Muscle layer of duodenum (tissue), 2 donors: ENCODE data around the gene UVSSA.
A peak's percentile ranks its signal among the peaks of the same experiment; 100 is the strongest.

Experiments used
- H3K27ac ChIP-seq: one replicate; pipeline ENCODE4 v1.7.0; 2013; ENCODE audit warnings: mild to moderate bottlenecking, low read length
- H3K27me3 ChIP-seq: one replicate; pipeline ENCODE4 v1.7.0; 2013; ENCODE audit warnings: low read depth, mild to moderate bottlenecking, control low read depth, low read length
- H3K36me3 ChIP-seq, 2 donors: one replicate each; pipeline ENCODE4 v1.7.0; 2013; ENCODE audit warnings: low read length in 2 of 2, control low read depth in 1 of 2, mild to moderate bottlenecking in 1 of 2; ENCODE audit not compliant: insufficient read depth in 2 of 2, control insufficient read depth in 1 of 2
- H3K4me1 ChIP-seq, 2 donors: one replicate each; pipeline ENCODE4 v1.7.0; 2013; ENCODE audit warnings: low read length in 2 of 2, mild to moderate bottlenecking in 2 of 2, control low read depth in 1 of 2, moderate library complexity in 1 of 2; ENCODE audit not compliant: insufficient read depth in 2 of 2, control insufficient read depth in 1 of 2
- H3K4me3 ChIP-seq, 2 donors: one replicate each; pipeline ENCODE4 v1.7.0; 2013; ENCODE audit warnings: low read length in 2 of 2, low read depth in 1 of 2, mild to moderate bottlenecking in 1 of 2
- H3K9me3 ChIP-seq, 2 donors: one replicate each; pipeline ENCODE4 v1.7.0; 2013; ENCODE audit warnings: low read length in 2 of 2, control low read depth in 1 of 2, mild to moderate bottlenecking in 1 of 2; ENCODE audit not compliant: control insufficient read depth in 1 of 2
- donor health status: healthy.

UVSSA gene

DNA sequence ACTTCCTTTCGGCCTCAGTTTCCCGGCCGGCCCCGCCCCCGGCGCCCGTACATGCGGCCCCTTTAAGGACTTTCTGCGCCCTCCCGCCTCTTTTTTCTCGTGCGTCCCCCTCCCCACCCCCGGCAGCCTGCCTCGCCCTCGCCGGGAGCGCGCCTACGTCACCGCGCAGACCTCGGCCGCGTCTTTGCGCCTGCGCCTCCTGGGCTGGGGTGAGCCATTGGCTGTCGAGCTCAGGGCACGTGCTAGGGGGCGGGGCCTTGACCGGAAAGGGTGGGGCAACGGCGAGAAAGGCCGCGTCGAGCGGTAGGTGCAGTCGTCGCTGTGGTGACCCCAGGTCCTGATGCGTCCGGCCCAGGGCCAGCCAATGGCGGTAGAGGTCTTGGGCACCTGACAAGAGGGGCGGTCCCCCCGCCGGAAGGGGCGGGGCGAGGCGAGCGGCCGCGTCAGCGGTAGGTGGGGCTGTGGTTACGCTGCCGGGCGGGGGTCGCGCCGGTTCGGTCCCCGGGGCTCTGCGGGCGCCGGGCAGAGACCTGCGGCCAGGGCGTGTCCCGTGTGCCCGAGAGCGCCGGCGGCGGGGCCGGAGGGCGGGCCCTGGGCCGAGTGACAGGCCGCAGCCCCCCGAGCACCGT is at the start of gene UVSSA:
Gene UVSSA, plus strand, starts transcription at position 428 of the 629 bp plus-strand sequence. CDS start 884 bp downstream, outside the sequence.
- peaks cover 0 to 9% of the 10 kb centered on the region in 2 donors for H3K36me3 ChIP-seq
- H3K9me3 ChIP-seq, result no peaks in the 10 kb centered on the region
- peak within 1 kb of the TSS; percentile 79 to 95 for H3K4me3 ChIP-seq
- H3K4me1 ChIP-seq, result peaks cover 12 to 27% of the 10 kb centered on the region in 2 donors
- no peaks in the 10 kb centered on the region for H3K27me3 ChIP-seq
- peak within 1 kb of the TSS; percentile 97 for H3K27ac ChIP-seq

GRCh38 chr4:1297456-1298325 is 49.3 kb upstream of the UVSSA start:
- Histone ChIP-seq H3K4me3 (no peak overlapping the region), H3K9me3 (no peaks in the 10 kb centered on the region), H3K4me1 (peaks cover 0 to 28% of the 10 kb centered on the region in 2 donors), H3K27me3 (no peaks in the 10 kb centered on the region), H3K36me3 (peaks cover 12 to 33% of the 10 kb centered on the region in 2 donors), H3K27ac (no peak overlapping the region)

DNA sequence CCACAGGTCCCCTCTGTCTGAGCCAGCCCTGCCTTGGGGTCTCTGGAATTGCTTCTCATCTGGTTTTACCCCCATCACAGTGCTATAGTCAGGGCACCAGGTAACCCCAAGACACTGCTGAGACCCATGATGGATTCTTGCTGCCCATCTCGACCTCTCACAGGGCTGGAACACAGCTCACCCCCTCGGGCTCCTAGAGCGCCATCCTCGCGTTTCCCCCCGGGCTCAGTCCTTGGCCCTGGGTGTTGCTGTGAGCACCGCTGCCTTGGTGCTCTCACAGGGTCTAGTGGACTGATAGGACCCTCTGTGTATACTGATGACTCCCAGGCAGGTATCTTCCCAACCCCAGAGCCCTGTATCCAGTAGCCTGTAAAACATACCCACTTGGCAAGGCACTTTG is 48.5 kb upstream of the UVSSA start:
- no peaks in the 10 kb centered on the region for H3K9me3 ChIP-seq
- no peak overlapping the region for H3K4me3 ChIP-seq
- no peak overlapping the region for H3K27ac ChIP-seq
- H3K4me1 ChIP-seq, result peaks cover 0 to 23% of the 10 kb centered on the region in 2 donors
- H3K27me3 ChIP-seq, result no peaks in the 10 kb centered on the region
- peaks cover 12 to 33% of the 10 kb centered on the region in 2 donors for H3K36me3 ChIP-seq

- Histone ChIP-seq H3K4me1 (peaks cover 0 to 14% of the 10 kb centered on the region in 2 donors), H3K27ac (no peak overlapping the region), H3K36me3 (peaks cover 12 to 33% of the 10 kb centered on the region in 2 donors)
Measured at GRCh38 chr4:1299301-1299860, 47.6 kb upstream of the UVSSA start.

DNA sequence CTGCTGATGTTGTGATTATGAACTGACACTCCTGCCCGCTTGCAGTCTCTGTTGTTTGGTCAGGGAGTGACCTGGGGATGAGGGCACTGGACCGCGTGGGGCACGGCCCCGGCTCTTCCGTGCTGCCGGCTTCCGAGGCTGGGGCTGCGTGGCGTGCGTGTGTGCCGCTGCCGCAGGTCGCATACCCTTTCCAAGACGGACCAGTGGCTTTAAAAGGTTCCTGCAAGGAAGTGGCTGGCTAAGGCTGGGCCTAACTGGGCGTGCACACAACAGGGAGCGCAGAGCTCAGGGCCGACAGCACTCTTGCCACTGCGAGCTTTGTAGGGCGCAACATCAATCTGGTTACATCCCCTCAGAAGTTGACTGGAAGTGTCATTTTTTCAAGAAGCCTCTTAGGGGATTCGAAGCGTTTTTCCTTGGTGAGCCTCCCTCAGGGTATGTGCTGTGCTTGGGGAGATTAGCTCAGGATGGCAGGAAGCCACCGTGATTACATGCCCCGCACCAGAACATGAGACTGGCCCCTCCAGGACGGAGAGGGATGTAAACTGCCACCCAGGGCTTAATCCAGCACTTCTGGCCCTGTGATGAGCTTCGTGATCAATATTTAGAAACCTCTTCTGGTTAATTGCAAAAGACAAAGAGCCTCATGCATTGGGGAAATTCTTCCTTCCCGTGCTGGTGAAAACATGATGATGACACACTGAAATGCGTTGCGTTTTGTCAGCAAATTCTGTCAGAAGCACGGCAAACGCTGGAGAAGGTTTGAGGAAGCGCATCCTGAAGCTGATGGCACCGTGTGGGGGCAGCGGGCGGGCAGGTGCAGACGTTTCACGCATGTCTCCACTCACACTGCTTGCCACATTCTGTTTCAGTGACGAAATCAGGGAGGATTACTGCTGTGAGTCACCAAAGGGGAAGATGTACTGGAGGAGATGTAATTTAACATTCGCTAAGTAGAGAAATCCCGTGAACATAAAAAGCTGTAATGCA is 46.2 kb upstream of the UVSSA start:
- Histone ChIP-seq H3K27ac (peak overlapping the region; percentile 33), H3K27me3 (no peaks in the 10 kb centered on the region), H3K9me3 (no peaks in the 10 kb centered on the region), H3K4me1 (peaks cover 0 to 4% of the 10 kb centered on the region in 2 donors), H3K36me3 (peaks cover 12 to 41% of the 10 kb centered on the region in 2 donors), H3K4me3 (no peak overlapping the region)

More at GRCh38 chr4:1299301-1299860, 47.6 kb upstream of the UVSSA start:
- Histone ChIP-seq H3K4me3 (no peak overlapping the region), H3K9me3 (no peaks in the 10 kb centered on the region), H3K27me3 (no peaks in the 10 kb centered on the region)

DNA sequence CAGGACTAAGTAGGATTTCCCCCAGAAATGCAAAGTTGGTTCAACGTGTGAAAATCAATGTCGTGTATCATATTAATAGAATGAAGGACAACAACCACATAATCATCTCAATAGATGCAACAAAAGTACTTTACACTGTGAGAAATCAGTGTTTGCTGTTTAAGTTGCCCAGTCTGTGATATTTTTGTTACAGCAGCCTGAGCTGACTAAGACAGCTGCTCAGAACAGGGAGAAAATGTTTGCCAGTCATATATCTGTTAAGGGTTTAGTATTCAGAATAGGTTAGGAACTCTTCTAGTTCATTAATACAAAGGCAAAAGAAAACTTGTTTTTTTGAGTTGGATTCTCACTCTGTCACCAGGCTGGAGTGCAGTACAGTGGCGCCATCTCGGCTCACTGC is 44.8 kb upstream of the UVSSA start:
- H3K4me3 ChIP-seq, result no peak overlapping the region
- peaks cover 12 to 33% of the 10 kb centered on the region in 2 donors for H3K36me3 ChIP-seq
- no peaks in the 10 kb centered on the region for H3K9me3 ChIP-seq
- H3K4me1 ChIP-seq, result peaks cover 0 to 4% of the 10 kb centered on the region in 2 donors
- no peaks in the 10 kb centered on the region for H3K27me3 ChIP-seq
- no peak overlapping the region for H3K27ac ChIP-seq

DNA sequence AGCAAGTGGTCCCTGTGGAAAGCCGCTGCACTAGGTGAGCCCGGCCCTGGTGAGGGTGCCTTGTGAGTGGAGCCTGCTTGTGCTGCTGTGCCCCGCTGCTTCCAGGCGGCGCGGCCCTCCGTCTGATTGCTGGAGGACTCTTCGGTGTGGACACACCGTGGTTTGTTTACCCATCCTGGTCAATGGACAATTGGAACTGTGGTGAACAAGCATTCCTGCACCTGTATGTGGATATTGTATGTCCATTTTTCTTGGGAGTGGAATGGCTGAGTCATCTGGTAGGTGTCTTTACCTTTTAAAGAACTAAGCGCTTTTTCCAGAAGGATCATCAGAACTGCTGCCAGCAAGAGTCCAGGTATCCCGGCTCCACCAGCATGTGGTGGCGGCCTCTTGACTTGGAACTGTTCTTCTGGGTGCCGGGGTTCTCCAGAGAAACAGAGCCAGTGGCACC is 41.7 kb upstream of the UVSSA start:
- H3K9me3 ChIP-seq, result no peaks in the 10 kb centered on the region
- no peak overlapping the region for H3K27ac ChIP-seq
- H3K4me3 ChIP-seq, result no peak overlapping the region
- peaks cover 4 to 17% of the 10 kb centered on the region in 2 donors for H3K36me3 ChIP-seq
- no peaks in the 10 kb centered on the region for H3K27me3 ChIP-seq
- peaks cover 12 to 23% of the 10 kb centered on the region in 2 donors for H3K4me1 ChIP-seq

DNA sequence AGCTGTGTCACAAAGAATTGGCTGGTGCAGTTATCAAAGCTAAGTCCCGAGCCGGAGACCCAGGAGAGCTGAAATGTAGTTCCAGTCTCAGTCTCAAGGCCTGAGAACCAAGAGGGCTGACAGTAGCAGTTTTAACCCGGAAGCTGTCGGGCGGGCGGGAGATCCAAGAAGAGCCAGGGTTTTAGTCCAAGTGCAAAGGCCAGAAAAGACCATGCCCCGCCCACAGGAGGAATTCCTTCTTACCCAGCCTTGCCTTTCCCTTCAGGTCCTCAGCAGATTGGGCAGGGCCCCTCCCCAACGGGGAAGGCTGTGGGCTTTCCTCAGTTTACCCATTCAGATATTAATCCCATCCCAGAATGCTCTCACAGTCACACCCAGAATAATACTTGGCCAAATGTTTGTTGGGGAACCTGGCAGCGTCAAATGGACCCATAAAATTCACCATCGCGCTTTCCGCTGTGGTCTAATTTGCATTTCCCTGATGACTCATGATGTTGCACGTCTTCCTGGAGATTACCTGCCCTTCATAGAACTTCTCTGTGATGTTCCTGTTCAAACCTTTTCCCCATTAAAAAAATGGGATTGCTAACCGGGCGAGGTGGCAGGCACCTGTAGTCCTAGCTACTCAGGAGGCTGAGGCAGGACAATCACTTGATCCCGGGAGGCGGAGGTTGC is 41.1 kb upstream of the UVSSA start:
- peaks cover 14 to 27% of the 10 kb centered on the region in 2 donors for H3K4me1 ChIP-seq
- H3K27me3 ChIP-seq, result no peaks in the 10 kb centered on the region
- H3K4me3 ChIP-seq, result no peak overlapping the region
- no peaks in the 10 kb centered on the region for H3K9me3 ChIP-seq
- H3K36me3 ChIP-seq, result peaks cover under 1 to 11% of the 10 kb centered on the region in 2 donors
- no peak overlapping the region for H3K27ac ChIP-seq

DNA sequence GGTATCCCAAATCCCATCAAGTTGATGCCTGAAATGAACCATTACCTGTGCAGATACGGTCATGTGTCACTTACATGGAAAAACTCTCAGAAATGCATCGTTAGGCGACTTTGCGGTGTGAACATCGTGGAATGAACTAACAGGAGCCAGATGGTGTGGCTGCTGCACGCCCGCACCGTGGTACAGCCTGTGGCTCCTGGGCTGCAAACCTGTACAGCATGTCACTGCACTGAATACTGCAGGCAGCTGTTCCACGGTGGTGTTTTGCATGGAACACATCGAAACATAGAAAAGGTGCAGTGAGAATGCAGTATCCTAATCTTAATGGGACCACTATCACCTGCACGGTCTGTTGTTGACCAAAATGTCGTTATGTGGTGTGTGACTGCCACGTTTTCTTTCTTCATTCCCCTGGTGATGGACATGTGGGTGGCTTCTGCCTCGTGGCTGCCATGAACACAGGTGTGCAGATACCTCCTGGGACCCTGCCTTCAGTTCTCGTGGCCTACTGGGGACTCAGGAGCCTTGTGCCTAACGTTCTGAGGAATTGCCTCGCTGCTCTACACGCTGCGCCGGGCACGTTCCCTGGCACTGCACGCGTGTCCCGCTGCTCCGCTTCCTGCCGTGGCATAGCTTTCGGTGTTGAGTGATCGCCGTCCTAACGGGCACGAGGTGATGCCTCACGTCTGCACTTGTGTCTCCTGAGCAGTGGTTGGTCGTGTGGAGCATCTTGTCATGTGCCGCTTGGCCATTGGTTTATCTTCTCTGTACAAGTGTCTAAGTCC is 38.9 kb upstream of the UVSSA start:
- H3K4me3 ChIP-seq, result no peak overlapping the region
- H3K27me3 ChIP-seq, result no peaks in the 10 kb centered on the region
- peaks cover 14 to 37% of the 10 kb centered on the region in 2 donors for H3K4me1 ChIP-seq
- peaks cover 8 to 13% of the 10 kb centered on the region in 2 donors for H3K36me3 ChIP-seq
- H3K27ac ChIP-seq, result peak overlapping the region; percentile 71
- no peaks in the 10 kb centered on the region for H3K9me3 ChIP-seq
